GM11168 (cell line): ENCODE results near the gene CARD16.

ENCODE experiments used
- in situ Hi-C: fragments of 300-500 bp; cut with MboI; formaldehyde crosslinking; loops from one replicate; pipeline ENCODE4 v1.12.0; 2022; ENCODE audit warnings: low sequenced_read_pairs; ENCODE audit not compliant: unreplicated experiment

CARD16 gene

DNA sequence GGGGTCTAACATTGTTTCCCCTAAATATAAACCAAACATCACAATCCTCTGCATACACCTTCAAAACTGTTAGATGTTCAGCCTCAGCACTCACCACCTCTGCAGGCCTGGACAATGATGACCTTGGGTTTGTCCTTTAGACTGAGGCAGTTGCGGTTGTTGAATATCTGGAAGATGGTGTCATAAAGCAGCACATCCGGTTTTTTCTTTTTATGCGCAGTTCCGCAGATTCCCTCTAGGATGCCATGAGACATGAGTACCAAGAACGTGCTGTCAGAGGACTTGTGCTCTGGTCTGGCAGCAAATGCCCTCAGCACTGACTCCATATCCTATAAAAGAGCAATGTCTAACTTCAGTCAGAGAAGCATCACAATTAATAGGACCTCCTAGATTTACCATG, 45.0 kb downstream of the CARD16 start:
- in situ Hi-C loops = loop anchor here (25.0 kb wide), 1 partner anchor 413 kb away; no protein-coding TSS in a partner anchor

DNA sequence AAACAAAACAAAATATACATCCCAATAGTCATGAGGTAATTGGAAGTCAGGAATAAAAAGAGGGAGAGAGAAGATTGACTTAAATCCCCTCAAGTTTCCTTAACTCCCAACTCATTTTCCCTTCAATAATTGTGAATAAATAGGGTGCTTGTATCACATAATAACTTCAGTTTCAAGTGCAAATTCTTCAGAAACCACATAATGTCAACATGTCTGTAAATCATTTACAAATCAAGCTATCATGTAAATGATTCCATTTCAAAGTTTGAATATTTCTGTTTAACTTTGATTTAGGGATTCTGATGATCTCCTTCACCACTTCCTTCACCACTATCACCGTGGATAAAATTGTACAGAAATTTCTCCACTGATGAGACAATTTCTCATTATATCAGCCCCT, 45.4 kb downstream of the CARD16 start:
- in situ Hi-C loops = loop anchor here (25.0 kb wide), 1 partner anchor 412 kb away; no protein-coding TSS in a partner anchor

DNA sequence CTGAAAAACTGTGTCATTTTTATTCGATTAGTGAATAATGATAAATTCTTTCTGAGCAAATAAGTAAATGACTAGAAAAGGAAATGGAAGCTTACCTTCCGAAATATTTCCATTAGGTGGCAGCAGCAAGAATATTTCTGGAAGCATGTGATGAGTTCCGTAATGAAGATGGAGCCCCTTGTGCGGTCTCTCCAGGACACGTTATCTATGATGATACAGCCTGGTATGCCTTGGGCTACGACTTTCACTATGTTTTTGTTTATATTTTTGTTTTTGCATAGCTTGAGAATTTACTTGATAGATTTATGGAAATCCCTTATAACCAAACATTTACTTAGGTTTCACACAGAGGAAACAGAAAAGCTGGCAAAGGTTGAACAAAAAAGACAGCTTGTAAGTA, 47.8 kb downstream of the CARD16 start:
- in situ Hi-C loops = no loop called here

DNA sequence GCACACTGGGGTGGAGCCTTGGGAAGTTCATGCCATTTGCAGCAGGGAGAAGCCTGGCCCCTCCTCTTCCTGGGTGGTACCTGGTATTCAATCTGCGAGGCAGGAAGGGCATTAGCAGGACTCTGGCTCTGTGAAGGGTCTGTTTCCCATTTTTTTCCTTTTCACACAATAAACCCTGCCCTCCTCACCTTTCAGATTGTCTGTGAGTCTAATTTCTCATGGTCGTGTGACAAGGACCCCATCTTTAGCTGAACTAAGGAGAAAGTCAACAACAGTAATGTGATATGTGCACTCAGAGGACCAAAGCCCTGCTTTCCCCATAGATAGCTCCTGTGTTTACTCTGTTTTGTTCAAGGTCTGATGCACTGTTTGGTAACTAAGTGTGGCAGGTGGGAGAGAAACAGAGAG, 50.1 kb downstream of the CARD16 start:
- in situ Hi-C loops = no loop called here

DNA sequence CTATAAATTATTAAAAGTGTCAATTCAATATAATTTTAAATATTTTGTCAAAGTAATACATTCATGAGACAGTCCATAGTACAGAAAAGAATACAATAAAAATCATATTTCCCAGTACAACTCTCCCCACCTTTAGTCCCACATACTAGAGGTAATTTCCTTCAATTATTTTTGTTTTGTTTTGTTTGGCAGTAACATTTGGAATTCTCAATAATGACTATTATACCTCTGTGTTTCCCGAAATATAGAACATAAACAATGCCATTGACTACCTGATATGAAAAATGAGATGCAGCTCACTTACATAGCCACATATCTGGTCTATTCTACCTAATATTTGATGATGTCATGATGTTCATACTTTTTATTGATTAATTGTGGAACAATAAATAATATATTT, 52.4 kb downstream of the CARD16 start:
- in situ Hi-C loops = no loop called here

DNA sequence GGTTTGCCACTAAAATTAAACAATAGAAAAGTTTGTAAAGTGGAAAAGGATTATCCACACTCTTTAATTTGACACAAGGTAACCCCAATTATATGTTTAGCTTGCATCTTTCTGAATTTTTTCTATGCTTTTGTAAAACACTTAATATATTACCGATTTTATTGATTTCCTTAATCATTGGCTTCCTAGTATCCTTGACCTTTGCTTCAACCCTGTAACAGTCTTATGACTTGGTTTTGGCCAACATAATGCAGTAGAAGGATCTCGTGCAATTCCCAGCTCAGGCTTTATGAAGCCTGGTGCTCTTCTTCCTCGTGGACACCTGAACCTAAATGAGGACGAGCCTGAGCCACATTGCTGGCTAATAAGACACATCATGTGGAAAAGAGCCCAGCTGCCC, 53.1 kb downstream of the CARD16 start:
- in situ Hi-C loops = no loop called here
